Stomach smooth muscle (tissue), 2 donors: ENCODE measurements around the gene NLRP11.

Experiments
- H3K27ac ChIP-seq: one replicate; pipeline ENCODE4 v1.7.0; 2013; ENCODE audit warnings: mild to moderate bottlenecking, low read length, inconsistent platforms
- H3K27me3 ChIP-seq, 2 donors: one replicate each; pipeline ENCODE4 v1.7.0; 2013; ENCODE audit warnings: low read length in 2 of 2; ENCODE audit not compliant: insufficient read depth in 2 of 2, control insufficient read depth in 1 of 2
- H3K36me3 ChIP-seq, 2 donors: one replicate each; pipeline ENCODE4 v1.7.0; 2013; ENCODE audit warnings: low read length in 2 of 2; ENCODE audit not compliant: control insufficient read depth in 2 of 2, insufficient read depth in 2 of 2
- H3K4me1 ChIP-seq: one replicate; pipeline ENCODE4 v1.7.0; 2013; ENCODE audit warnings: low read length; ENCODE audit not compliant: control insufficient read depth, insufficient read depth
- H3K4me3 ChIP-seq, 2 donors: one replicate each; pipeline ENCODE4 v1.7.0; 2013; ENCODE audit warnings: low read length in 2 of 2
- H3K9ac ChIP-seq, 2 donors: one replicate each; pipeline ENCODE4 v1.7.0; 2013; ENCODE audit warnings: low read length in 2 of 2, mild to moderate bottlenecking in 1 of 2
- H3K9me3 ChIP-seq, 2 donors: one replicate each; pipeline ENCODE4 v1.7.0; 2013; ENCODE audit warnings: low read length in 2 of 2; ENCODE audit not compliant: control insufficient read depth in 2 of 2
- donor health status: healthy.
- donor health status: Pancreatic carcinoma.

Gene NLRP11

GRCh38 chr19:55831846-55832245 lies at the start of gene NLRP11:
Gene NLRP11, minus strand, starts transcription at chr19:55831999. Its CDS starts 13,825 bp downstream, at chr19:55818174.
- no peaks in the 10 kb centered on the region for H3K9me3 ChIP-seq
- H3K27me3 ChIP-seq: peaks cover 0 to 2% of the 10 kb centered on the region in 2 donors
- no peaks in the 10 kb centered on the region for H3K4me1 ChIP-seq
- H3K9ac ChIP-seq: no peak within 1 kb of the TSS
- no peak within 1 kb of the TSS for H3K4me3 ChIP-seq
- H3K36me3 ChIP-seq: no peaks in the 10 kb centered on the region
- H3K27ac ChIP-seq: no peak within 1 kb of the TSS

GRCh38 chr19:55877211-55877610 lies 45.4 kb upstream of the NLRP11 start:
- no peaks in the 10 kb centered on the region for H3K27me3 ChIP-seq
- no peaks in the 10 kb centered on the region for H3K4me1 ChIP-seq
- no peaks in the 10 kb centered on the region for H3K36me3 ChIP-seq
- H3K9me3 ChIP-seq: peaks cover 6 to 8% of the 10 kb centered on the region in 2 donors
- H3K9ac ChIP-seq: no peak overlapping the region
- no peak overlapping the region for H3K4me3 ChIP-seq
- no peak overlapping the region for H3K27ac ChIP-seq

GRCh38 chr19:55870736-55871135 lies 38.9 kb upstream of the NLRP11 start:
- H3K36me3 ChIP-seq: no peaks in the 10 kb centered on the region
- H3K9ac ChIP-seq: no peak overlapping the region
- H3K27ac ChIP-seq: no peak overlapping the region
- no peaks in the 10 kb centered on the region for H3K27me3 ChIP-seq
- H3K4me1 ChIP-seq: no peaks in the 10 kb centered on the region
- no peak overlapping the region for H3K4me3 ChIP-seq
- H3K9me3 ChIP-seq: peaks cover 5 to 8% of the 10 kb centered on the region in 2 donors

- no peaks in the 10 kb centered on the region for H3K27me3 ChIP-seq
- H3K9me3 ChIP-seq: peaks cover 7 to 8% of the 10 kb centered on the region in 2 donors
- no peaks in the 10 kb centered on the region for H3K4me1 ChIP-seq
- no peak overlapping the region for H3K9ac ChIP-seq
- H3K4me3 ChIP-seq: no peak overlapping the region
- no peaks in the 10 kb centered on the region for H3K36me3 ChIP-seq
- no peak overlapping the region for H3K27ac ChIP-seq
Measured at GRCh38 chr19:55867101-55867500, 35.3 kb upstream of the NLRP11 start.

GRCh38 chr19:55866521-55866920 lies 34.7 kb upstream of the NLRP11 start:
- Histone ChIP-seq H3K36me3 (no peaks in the 10 kb centered on the region), H3K4me3 (no peak overlapping the region), H3K27me3 (no peaks in the 10 kb centered on the region), H3K9ac (no peak overlapping the region), H3K9me3 (peaks cover 7 to 8% of the 10 kb centered on the region in 2 donors), H3K27ac (no peak overlapping the region), H3K4me1 (no peaks in the 10 kb centered on the region)

GRCh38 chr19:55858969-55859368 lies 27.2 kb upstream of the NLRP11 start:
- Histone ChIP-seq H3K9me3 (peaks cover 3% of the 10 kb centered on the region in 2 donors), H3K36me3 (no peaks in the 10 kb centered on the region)

GRCh38 chr19:55858401-55858800 lies 26.6 kb upstream of the NLRP11 start:
- Histone ChIP-seq H3K36me3 (no peaks in the 10 kb centered on the region), H3K4me3 (no peak overlapping the region), H3K9me3 (peaks cover 3% of the 10 kb centered on the region in 2 donors), H3K27me3 (no peaks in the 10 kb centered on the region), H3K4me1 (no peaks in the 10 kb centered on the region), H3K27ac (no peak overlapping the region), H3K9ac (no peak overlapping the region)

More at GRCh38 chr19:55858969-55859368, 27.2 kb upstream of the NLRP11 start:
- Histone ChIP-seq H3K4me3 (no peak overlapping the region), H3K27me3 (no peaks in the 10 kb centered on the region), H3K4me1 (no peaks in the 10 kb centered on the region), H3K9ac (no peak overlapping the region), H3K27ac (no peak overlapping the region)

- peaks cover 3% of the 10 kb centered on the region in 2 donors for H3K9me3 ChIP-seq
Measured at GRCh38 chr19:55857974-55858373, 26.2 kb upstream of the NLRP11 start.

GRCh38 chr19:55857149-55857548 lies 25.4 kb upstream of the NLRP11 start:
- Histone ChIP-seq H3K27me3 (no peaks in the 10 kb centered on the region), H3K4me1 (no peaks in the 10 kb centered on the region), H3K27ac (no peak overlapping the region), H3K36me3 (no peaks in the 10 kb centered on the region), H3K9me3 (peaks cover 0 to 3% of the 10 kb centered on the region in 2 donors), H3K9ac (no peak overlapping the region), H3K4me3 (no peak overlapping the region)

More at GRCh38 chr19:55857974-55858373, 26.2 kb upstream of the NLRP11 start:
- no peak overlapping the region for H3K9ac ChIP-seq
- H3K4me3 ChIP-seq: no peak overlapping the region
- H3K4me1 ChIP-seq: no peaks in the 10 kb centered on the region
- no peaks in the 10 kb centered on the region for H3K36me3 ChIP-seq
- no peak overlapping the region for H3K27ac ChIP-seq
- H3K27me3 ChIP-seq: no peaks in the 10 kb centered on the region

- H3K27me3 ChIP-seq: no peaks in the 10 kb centered on the region
- no peak overlapping the region for H3K9ac ChIP-seq
- no peaks in the 10 kb centered on the region for H3K36me3 ChIP-seq
- H3K27ac ChIP-seq: no peak overlapping the region
- H3K9me3 ChIP-seq: no peaks in the 10 kb centered on the region
- H3K4me1 ChIP-seq: no peaks in the 10 kb centered on the region
- no peak overlapping the region for H3K4me3 ChIP-seq
Measured at GRCh38 chr19:55855160-55855559, 23.4 kb upstream of the NLRP11 start.

GRCh38 chr19:55838906-55839305 lies 7.1 kb upstream of the NLRP11 start:
- Histone ChIP-seq H3K4me1 (no peaks in the 10 kb centered on the region), H3K27me3 (no peaks in the 10 kb centered on the region), H3K27ac (no peak overlapping the region)

More at GRCh38 chr19:55838906-55839305, 7.1 kb upstream of the NLRP11 start:
- H3K36me3 ChIP-seq: no peaks in the 10 kb centered on the region
- no peaks in the 10 kb centered on the region for H3K9me3 ChIP-seq
- no peak overlapping the region for H3K9ac ChIP-seq
- no peak overlapping the region for H3K4me3 ChIP-seq
